K562 (cell line): ENCODE measurements around the gene SHANK3. TPM values are rescaled to one million over a fixed set of nuclear protein-coding genes. Genes with fewer than 3 reads are reported as not detected.

ENCODE experiments used
- ATAC-seq: fragments of 200-7000 bp; cut with Tn5 transposase; 3 replicates; pipeline ENCODE4 v1.9.1; 2020; ENCODE audit warnings: moderate library complexity
- BruUV-seq: library from RNA; stranded (reverse); fragments of 400-500 nt; replicated peaks from 2 replicates; lab custom pipeline; 2021; lab: Mats Ljungman, UMichigan
- CTCF ChIA-PET: fragments of 300-600 bp; formaldehyde crosslinking; extraction: SDS; loops from one replicate; lab custom pipeline; 2021; ENCODE audit warnings: low intra/inter-chr PET ratio; lab: Yijun Ruan, JAX
- POLR2A ChIA-PET: fragments of 300-600, 350-650 bp; sonication (Branson Sonifier 250); formaldehyde crosslinking; extraction: SDS; loops from one replicate; lab custom pipeline; 2021; ENCODE audit warnings: antibody characterized with exemption, inconsistent platforms; lab: Yijun Ruan, JAX
- DNase-seq, 4 experiments: peaks; one replicate each; pipeline versions ENCODE4 v3.0.0 to v3.0.0-alpha.2; 2011 to 2018; ENCODE audit warnings: low spot score in 3 of 4, mixed read lengths in 3 of 4; ENCODE audit errors: extremely low read depth in 1 of 4
- FAIRE-seq: peaks from 2 replicates; lab custom pipeline; 2011; peaks lifted over from hg19 to GRCh38; lab: Jason Lieb, UNC
- H2AFZ ChIP-seq: 2 replicates; pipeline ENCODE4 v1.6.0; 2011; ENCODE audit warnings: low read depth, low read length, control low read depth, inconsistent platforms
- H3K27ac ChIP-seq: fragments of 200-600 bp; 3 replicates; pipeline ENCODE4 v1.8.0; 2011; ENCODE audit warnings: low read depth, mild to moderate bottlenecking, control low read depth, inconsistent platforms, low read length, moderate library complexity, mixed read lengths; ENCODE audit errors: extremely low read depth
- H3K27me3 ChIP-seq, 2 experiments: fragments of 300-600 bp in 1 of 2; 2 replicates in 1 of 2; 3 replicates in 1 of 2; pipeline versions ENCODE4 v1.6.0 to v1.8.0; 2011; ENCODE audit warnings: inconsistent platforms in 2 of 2, low read length in 2 of 2, mild to moderate bottlenecking in 1 of 2, mixed read lengths in 1 of 2, moderate library complexity in 1 of 2; ENCODE audit not compliant: control insufficient read depth in 2 of 2, insufficient read depth in 2 of 2
- H3K36me3 ChIP-seq: fragments of 300-600 bp; 3 replicates; pipeline ENCODE4 v1.8.0; 2011; ENCODE audit warnings: mild to moderate bottlenecking, low read length, inconsistent platforms; ENCODE audit not compliant: control insufficient read depth, insufficient read depth
- H3K4me1 ChIP-seq, 2 experiments: fragments of 200-600 bp in 1 of 2; replicated peaks in 1 of 2; 2 replicates in 1 of 2; 3 replicates in 1 of 2; pipeline versions ENCODE4 v1.5.1 to v1.8.0; 2011; ENCODE audit warnings: inconsistent platforms in 2 of 2, low read length in 2 of 2, mild to moderate bottlenecking in 1 of 2, mixed read lengths in 1 of 2, moderate library complexity in 1 of 2; ENCODE audit not compliant: control insufficient read depth in 2 of 2, insufficient read depth in 2 of 2
- H3K4me2 ChIP-seq: 2 replicates; pipeline ENCODE4 v1.6.1; 2011; ENCODE audit warnings: low read length, control low read depth, inconsistent platforms, mixed read lengths; ENCODE audit not compliant: insufficient read depth
- H3K4me3 ChIP-seq: fragments of 200-600 bp; sonication (generic), shearing (Covaris generic); 2 replicates; pipeline ENCODE4 v1.5.1; 2016; ENCODE audit warnings: control low read depth, inconsistent platforms
- H3K79me2 ChIP-seq: fragments of 200-600 bp; 3 replicates; pipeline ENCODE4 v1.8.0; 2011; ENCODE audit warnings: low read length, inconsistent platforms; ENCODE audit not compliant: control insufficient read depth, insufficient read depth
- H3K9ac ChIP-seq, 2 experiments: 2 replicates each; pipeline versions ENCODE4 v1.6.0 to v1.6.1; 2011; ENCODE audit warnings: low read depth in 2 of 2, low read length in 2 of 2, control low read depth in 1 of 2, inconsistent platforms in 1 of 2, mild to moderate bottlenecking in 1 of 2, mixed read lengths in 1 of 2; ENCODE audit not compliant: insufficient read depth in 1 of 2
- H3K9me1 ChIP-seq: one replicate; pipeline ENCODE4 v1.6.0; 2011; ENCODE audit warnings: inconsistent platforms, mild to moderate bottlenecking, low read length, moderate library complexity; ENCODE audit not compliant: control insufficient read depth, insufficient read depth
- H3K9me3 ChIP-seq: replicated peaks from 2 replicates; pipeline ENCODE4 v1.5.1; 2011; ENCODE audit warnings: low read depth, low read length, inconsistent platforms; ENCODE audit not compliant: control insufficient read depth, insufficient read depth
- H4K20me1 ChIP-seq: replicated peaks from 2 replicates; pipeline ENCODE4 v1.6.1; 2011; ENCODE audit warnings: low read length, inconsistent platforms, mixed read lengths; ENCODE audit not compliant: control insufficient read depth, insufficient read depth
- CTCF ChIP-seq, 3 experiments: IDR thresholded peaks in 2 of 3; conservative IDR thresholded peaks in 1 of 3; 2 replicates each; pipeline ENCODE4 v1.5.1; 2011 to 2012; ENCODE audit warnings: low read length in 3 of 3, mild to moderate bottlenecking in 3 of 3, control low read depth in 2 of 3, improper control_type of control experiment in 1 of 3, inconsistent platforms in 1 of 3, low read depth in 1 of 3, mixed read lengths in 1 of 3, moderate library complexity in 1 of 3; ENCODE audit not compliant: insufficient read depth in 2 of 3
- HDAC8 ChIP-seq: fragments of 450-650 bp; IDR thresholded peaks from 2 replicates; pipeline ENCODE4 v1.6.1; 2016; ENCODE audit warnings: mild to moderate bottlenecking, missing genetic modification characterization, moderate library complexity, missing compliant biosample characterization
- HMG20B ChIP-seq: fragments of 250-450 bp; sonication (Bioruptor Pico); IDR thresholded peaks from 2 replicates; pipeline ENCODE4 v1.5.0; 2021; ENCODE audit warnings: mild to moderate bottlenecking
- PCBP2 ChIP-seq: fragments of 200-400 bp; formaldehyde crosslinking; IDR thresholded peaks from 2 replicates; pipeline ENCODE4 v1.6.1; 2018; ENCODE audit warnings: low read length, low read depth, mild to moderate bottlenecking, moderate library complexity; ENCODE audit not compliant: poor library complexity, severe bottlenecking
- RB1 ChIP-seq: fragments of 450-650 bp; IDR thresholded peaks from 2 replicates; pipeline ENCODE4 v1.6.1; 2017; ENCODE audit warnings: low read depth, mild to moderate bottlenecking
- ZC3H8 ChIP-seq: fragments of 450-650 bp; IDR thresholded peaks from 2 replicates; pipeline ENCODE4 v1.6.1; 2017
- ZNF184 ChIP-seq: sonication (generic); formaldehyde crosslinking; IDR thresholded peaks from 2 replicates; pipeline ENCODE4 v1.5.0; 2020; ENCODE audit warnings: missing genetic modification reagents
- ZNF695 ChIP-seq: fragments of 450-650 bp; formaldehyde crosslinking; IDR thresholded peaks from 2 replicates; pipeline ENCODE4 v1.4.0; 2020; ENCODE audit warnings: mild to moderate bottlenecking, moderate library complexity
- WGBS: fragments of 100-300 bp; shearing (Covaris generic); methylation state at CpG from one replicate; pipeline ENCODE4 v1.1.6; 2016; ENCODE audit warnings: low coverage, mixed read lengths; ENCODE audit not compliant: insufficient coverage; ENCODE audit errors: missing lambda C conversion rate; 5-methylcytosine and 5-hydroxymethylcytosine counted together
- in situ Hi-C: fragments of 300-500 bp; cut with MboI; formaldehyde crosslinking; loops from 4 replicates; pipeline ENCODE4 v1.15.0; 2018; ENCODE audit warnings: inconsistent platforms, mixed read lengths
- intact Hi-C: fragments of 100-400 bp; cut with micrococcal nuclease; formaldehyde crosslinking; loops from 2 replicates; pipeline ENCODE4 v1.14.2; 2022
- polyA plus RNA-seq, 8 experiments: library from polyadenylated mRNA; depleted of rRNA in 4 of 8; stranded (reverse) in 5 of 8; unstranded in 3 of 8; fragments of >200 nt; fragmentation: Nextera tagmentation in 2 of 8; fragmentation: Illumina TruSeq in 1 of 8; extraction: Ambion mirVana in 2 of 8; extraction: Trizol in 1 of 8; gene quantifications; 2 replicates each; pipeline versions ENCODE4 v1.2.1 to v1.2.3, GENCODE V29; 2011 to 2014; ENCODE audit warnings: inconsistent platforms in 1 of 8, missing spikeins in 1 of 8
- total RNA-seq, 7 experiments: library from RNA; depleted of rRNA in 6 of 7; stranded (reverse); fragments of >200 nt in 6 of 7; fragmentation: Illumina TruSeq in 2 of 7; extraction: Trizol in 2 of 7; gene quantifications; 2 replicates each; pipeline versions ENCODE4 v1.2.1 to v1.2.3, GENCODE V29; 2011 to 2021; ENCODE audit warnings: low replicate concordance in 1 of 7

The SHANK3 gene
- total and polyA plus RNA-seq, 9 of the 15 experiments (the other 6 are each of a cell fraction or from before 2014, with no cell fraction given), result 0.01 to 0.07 (median 0.03) TPM; not detected in 6

- intact Hi-C loops, result no loop called here
- no peak for DNase-seq
- Histone ChIP-seq H3K27me3 (peaks cover 0 to 4% of the 10 kb centered on the region in 2 experiments; a peak in 2 of 5 replicates), H3K4me2 (no peak overlapping the region), H3K9me1 (no peaks in the 10 kb centered on the region), H3K9ac (no peak overlapping the region), H3K4me3 (no peak overlapping the region), H4K20me1 (no peaks in the 10 kb centered on the region)
- WGBS, result 19% methylated on average over 2 of the region's 2 CpGs
- ChIA-PET POLR2A (interaction anchor here (1.1 kb wide), 1 partner anchor 11 kb away, joined by 3 read pairs; no protein-coding TSS in a partner anchor), CTCF (no interaction called here)
- no TSS peak for BruUV-seq
- TF ChIP-seq RB1 (no peak), PCBP2 (no peak), HDAC8 (no peak), ZC3H8 (no peak), ZNF184 (CRISPR knock-in tag) (no peak), CTCF (IDR thresholded peaks at IDR 0.05 in 2 of 3, conservative IDR thresholded peaks at IDR 0.05 in 1 of 3; ENCODE audit: insufficient read depth in 2 of 3, low read depth in 1 of 3, low read length in 3 of 3) (no peak), HMG20B (CRISPR knock-in tag) (no peak), ZNF695 (CRISPR knock-in tag) (no peak)
- TF ChIP-seq, all 486 proteins: peak for 0
- H3K36me3 ChIP-seq, result no peaks in the 10 kb centered on the region
- FAIRE-seq (no peak), ATAC-seq (no peak)
- H3K79me2 ChIP-seq, result no peaks in the 10 kb centered on the region
- no peak overlapping the region for H2AFZ ChIP-seq
- in situ Hi-C loops, result no loop called here
- no peaks in the 10 kb centered on the region for H3K9me3 ChIP-seq
- H3K4me1 ChIP-seq, result no peaks in the 10 kb centered on the region
- no peak overlapping the region for H3K27ac ChIP-seq
Measured at GRCh38 chr22:50665738-50666137, 6.9 kb upstream of the SHANK3 start.
